Endothelial cell of umbilical vein (primary cell): ENCODE results near the gene VAV2. TPM values are rescaled to one million over a fixed set of nuclear protein-coding genes. Genes with fewer than 3 reads are reported as not detected.

Experiments used
- BruUV-seq: library from RNA; stranded (reverse); fragments of 400-500 nt; replicated peaks from 2 replicates; lab custom pipeline; 2021; lab: Mats Ljungman, UMichigan
- CTCF ChIA-PET: fragments of 300-600, 350-600 bp; sonication (Branson Sonifier 250); formaldehyde crosslinking; loops from one replicate; lab custom pipeline; 2021; ENCODE audit warnings: antibody characterized with exemption, inconsistent platforms; lab: Charles Lee
- POLR2A ChIA-PET: fragments of 300-600, 350-600 bp; sonication (Branson Sonifier 250); formaldehyde crosslinking; loops from one replicate; lab custom pipeline; 2021; ENCODE audit warnings: antibody characterized with exemption, inconsistent platforms; lab: Charles Lee
- DNase-seq: peaks from one replicate; pipeline ENCODE4 v3.0.0-alpha.2; 2011; ENCODE audit warnings: low read depth, low spot score
- FAIRE-seq: peaks from 2 replicates; lab custom pipeline; 2011; peaks lifted over from hg19 to GRCh38; lab: Jason Lieb, UNC
- H2AFZ ChIP-seq: 2 replicates; pipeline ENCODE4 v1.6.0; 2012; ENCODE audit warnings: low read depth, low read length, control low read depth, inconsistent platforms
- H3K27ac ChIP-seq: 2 replicates; pipeline ENCODE4 v1.5.1; 2011; ENCODE audit warnings: low read depth, mild to moderate bottlenecking, control low read depth, low read length, moderate library complexity; ENCODE audit not compliant: insufficient read depth
- H3K27me3 ChIP-seq, 2 experiments: 2 replicates each; pipeline versions ENCODE4 v1.6.0 to v1.6.1; 2011; ENCODE audit warnings: low read length in 2 of 2, mixed read lengths in 1 of 2; ENCODE audit not compliant: control insufficient read depth in 2 of 2, insufficient read depth in 2 of 2
- H3K36me3 ChIP-seq, 2 experiments: 2 replicates in 1 of 2; 3 replicates in 1 of 2; pipeline ENCODE4 v1.5.1; 2011; ENCODE audit warnings: low read length in 2 of 2, mild to moderate bottlenecking in 1 of 2, moderate library complexity in 1 of 2; ENCODE audit not compliant: control insufficient read depth in 2 of 2, insufficient read depth in 2 of 2; ENCODE audit errors: extremely low read depth in 1 of 2
- H3K4me1 ChIP-seq: 3 replicates; pipeline ENCODE4 v1.5.1; 2011; ENCODE audit warnings: mild to moderate bottlenecking, low read length; ENCODE audit not compliant: control insufficient read depth, insufficient read depth; ENCODE audit errors: extremely low read depth
- H3K4me2 ChIP-seq: 2 replicates; pipeline ENCODE4 v1.6.1; 2011; ENCODE audit warnings: low read length, control low read depth, mixed read lengths; ENCODE audit not compliant: insufficient read depth
- H3K4me3 ChIP-seq, 3 experiments: fragments of 200-600 bp in 1 of 3; sonication (generic), shearing (Covaris generic) in 1 of 3; replicated peaks in 1 of 3; 2 replicates each; pipeline ENCODE4 v1.5.1; 2011 to 2016; ENCODE audit warnings: control low read depth in 3 of 3, low read length in 3 of 3, mild to moderate bottlenecking in 2 of 3, inconsistent platforms in 1 of 3, low read depth in 1 of 3, moderate library complexity in 1 of 3; ENCODE audit not compliant: insufficient read depth in 1 of 3
- H3K79me2 ChIP-seq: 2 replicates; pipeline ENCODE4 v1.6.0; 2012; ENCODE audit warnings: low read length, inconsistent platforms; ENCODE audit not compliant: control insufficient read depth, insufficient read depth
- H3K9ac ChIP-seq: replicated peaks from 2 replicates; pipeline ENCODE3; 2011; ENCODE audit warnings: low read length, control low read depth; ENCODE audit not compliant: insufficient read depth; ENCODE audit errors: extremely low read depth
- H3K9me1 ChIP-seq: replicated peaks from 3 replicates; pipeline ENCODE4 v1.6.0; 2011; ENCODE audit warnings: mild to moderate bottlenecking, low read length; ENCODE audit not compliant: control insufficient read depth, insufficient read depth; ENCODE audit errors: extremely low read depth
- H3K9me3 ChIP-seq: replicated peaks from 2 replicates; pipeline ENCODE4 v1.5.1; 2012; ENCODE audit warnings: low read length, inconsistent platforms; ENCODE audit not compliant: control insufficient read depth, insufficient read depth
- H4K20me1 ChIP-seq: replicated peaks from 2 replicates; pipeline ENCODE3; 2011; ENCODE audit warnings: mild to moderate bottlenecking, low read length; ENCODE audit not compliant: control insufficient read depth, insufficient read depth; ENCODE audit errors: extremely low read depth
- CTCF ChIP-seq, 2 donors: IDR thresholded peaks; 1 replicate in 1 of 2; 2 replicates in 1 of 2; pipeline ENCODE4 v1.5.1; 2011; ENCODE audit warnings: low read length in 2 of 2, mild to moderate bottlenecking in 2 of 2, moderate library complexity in 2 of 2, control low read depth in 1 of 2, inconsistent platforms in 1 of 2, low read depth in 1 of 2; ENCODE audit not compliant: insufficient read depth in 1 of 2; ENCODE audit errors: extremely low read depth in 1 of 2
- EZH2 ChIP-seq: IDR thresholded peaks from 2 replicates; pipeline ENCODE4 v1.6.1; 2012; ENCODE audit warnings: borderline replicate concordance, low read depth, mild to moderate bottlenecking, moderate library complexity, low read length, inconsistent platforms; ENCODE audit not compliant: severe bottlenecking
- FOS ChIP-seq: IDR thresholded peaks from 2 replicates; pipeline ENCODE4 v1.6.1; 2011; ENCODE audit warnings: mild to moderate bottlenecking, low read length, moderate library complexity, borderline replicate concordance; ENCODE audit not compliant: insufficient read depth
- GATA2 ChIP-seq: IDR thresholded peaks from 2 replicates; pipeline ENCODE4 v1.7.0; 2011; ENCODE audit warnings: low read depth, mild to moderate bottlenecking, moderate library complexity, mixed read lengths, low read length; ENCODE audit not compliant: insufficient read length, insufficient read depth
- JUN ChIP-seq: IDR thresholded peaks from 2 replicates; pipeline ENCODE4 v1.6.1; 2011; ENCODE audit warnings: borderline replicate concordance, low read depth; ENCODE audit not compliant: insufficient read length, insufficient read depth
- MAX ChIP-seq: IDR thresholded peaks from 2 replicates; pipeline ENCODE4 v1.6.1; 2011; ENCODE audit not compliant: insufficient read depth, insufficient read length
- POLR2A ChIP-seq: IDR thresholded peaks from 2 replicates; pipeline ENCODE4 v1.6.1; 2012; ENCODE audit warnings: low read depth, mild to moderate bottlenecking, control low read depth, low read length
- POLR2AphosphoS5 ChIP-seq: IDR thresholded peaks from 2 replicates; pipeline ENCODE4 v1.6.1; 2012; ENCODE audit warnings: low read depth, mild to moderate bottlenecking, control low read depth, low read length, moderate library complexity; ENCODE audit not compliant: insufficient read depth
- dilution Hi-C: fragments of 300-500 bp; cut with MboI; formaldehyde crosslinking; loops from one replicate; pipeline ENCODE4 v1.15.0; 2019; ENCODE audit warnings: low sequenced_read_pairs; ENCODE audit not compliant: extremely low pct_ligation_motif_present
- intact Hi-C: fragments of 100-400 bp; cut with micrococcal nuclease; formaldehyde crosslinking; loops from one replicate; pipeline ENCODE4 v1.10.0; 2022
- polyA plus RNA-seq, 4 experiments: library from polyadenylated mRNA; depleted of rRNA in 3 of 4; stranded (reverse) in 3 of 4; unstranded in 1 of 4; fragments of >200 nt; gene quantifications; 2 replicates each; pipeline versions ENCODE4 v1.2.1 to v1.2.3, GENCODE V29; 2011 to 2012; ENCODE audit warnings: missing spikeins in 1 of 4
- total RNA-seq: library from RNA; stranded (reverse); gene quantifications from 2 replicates; pipeline ENCODE4 v1.2.3, GENCODE V29; 2021

The VAV2 gene
- total and polyA plus RNA-seq, 2 donors (not counting 3 experiments of a cell fraction or from before 2014, with no cell fraction given) = 10.6 to 30.6 TPM

DNA sequence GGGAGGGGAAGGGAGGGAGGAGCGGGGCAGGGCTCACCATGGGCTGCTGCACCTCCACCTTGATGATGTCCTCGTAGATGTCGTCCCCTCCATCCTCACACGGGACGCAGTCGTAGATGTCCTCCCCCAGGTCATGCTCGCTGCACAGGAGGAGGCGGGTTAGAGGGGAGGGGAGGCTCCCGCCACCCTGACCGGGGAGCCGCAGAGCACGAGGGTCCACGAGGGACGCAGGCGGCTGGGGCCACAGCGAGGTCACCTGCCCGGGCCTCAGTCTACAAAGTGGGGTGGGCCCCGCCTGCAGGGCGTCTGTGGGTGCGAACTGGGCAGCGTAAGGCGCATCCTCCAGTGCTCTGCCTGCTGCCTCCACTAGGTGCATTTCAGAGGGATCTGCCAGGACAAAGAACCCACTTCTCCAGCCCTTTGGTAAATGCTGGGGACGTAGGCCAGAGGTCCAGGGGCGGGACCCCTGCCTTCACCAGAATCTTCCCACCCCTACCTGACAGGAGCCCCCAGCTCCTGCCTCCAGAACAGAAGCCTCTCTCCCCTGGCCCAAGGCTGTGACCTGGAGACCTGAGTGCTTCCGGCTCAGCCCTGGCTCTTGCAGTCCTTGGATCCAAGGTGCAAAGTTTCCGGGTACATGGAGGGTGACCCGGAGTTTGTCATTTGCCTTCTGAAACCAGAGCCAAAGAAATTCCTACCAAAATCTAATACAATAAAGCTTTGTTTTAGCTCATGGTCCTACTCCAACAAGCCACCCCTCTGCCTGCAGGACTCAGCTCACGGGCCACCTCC, 179.9 kb downstream of the VAV2 start:
- Histone ChIP-seq H2AFZ (no peak overlapping the region), H3K27ac (no peak overlapping the region), H3K79me2 (no peaks in the 10 kb centered on the region), H3K9me3 (no peaks in the 10 kb centered on the region), H3K4me3 (no peak overlapping the region), H3K27me3 (no peaks in the 10 kb centered on the region), H4K20me1 (no peaks in the 10 kb centered on the region), H3K4me2 (no peak overlapping the region), H3K9me1 (no peaks in the 10 kb centered on the region), H3K4me1 (no peaks in the 10 kb centered on the region), H3K9ac (no peak overlapping the region), H3K36me3 (peaks cover 0 to 9% of the 10 kb centered on the region in 2 experiments)
- FAIRE-seq (no peak), DNase-seq (no peak)
- CTCF ChIA-PET = interaction anchor here (1.6 kb wide), 1 partner anchor 182 kb away, joined by 7 read pairs; no protein-coding TSS in a partner anchor
- POLR2A ChIA-PET = no interaction called here
- dilution Hi-C loops (no loop called here), intact Hi-C loops (no loop called here)
- no TSS peak for BruUV-seq
- no peak for TF ChIP-seq FOS
- no peak for TF ChIP-seq CTCF (IDR thresholded peaks at IDR 0.05; ENCODE audit: extremely low read depth in 1 of 2, insufficient read depth in 1 of 2, low read depth in 1 of 2, low read length in 2 of 2)
- TF ChIP-seq POLR2AphosphoS5 = no peak
- TF ChIP-seq GATA2 = no peak
- TF ChIP-seq JUN = no peak
- TF ChIP-seq POLR2A = no peak
- TF ChIP-seq EZH2 = no peak
- no peak for TF ChIP-seq MAX
